NCI-H460 (cell line): Measurements from ENCODE around the gene CCDC186. TPM values are rescaled to one million over a fixed set of nuclear protein-coding genes. Genes with fewer than 3 reads are reported as not detected.

Experiments
- DNase-seq: peaks from one replicate; pipeline ENCODE4 v3.0.0-alpha.2; 2016; ENCODE audit warnings: low read depth; ENCODE audit errors: extremely low read depth
- small RNA-seq, 2 experiments: library from RNA; depleted of rRNA; stranded (forward); fragments of <200 nt; gene quantifications; one replicate each; pipeline ENCODE3, GENCODE V24; 2014
- total RNA-seq: library from RNA; depleted of rRNA; stranded (reverse); fragments of >200 nt; shearing (Covaris generic); gene quantifications from 2 replicates; pipeline ENCODE4 v1.2.3, GENCODE V29; 2014; rRNA removed

CCDC186 gene
- total RNA-seq, 1 experiment from 2014 or later, result 10.1 TPM

DNA sequence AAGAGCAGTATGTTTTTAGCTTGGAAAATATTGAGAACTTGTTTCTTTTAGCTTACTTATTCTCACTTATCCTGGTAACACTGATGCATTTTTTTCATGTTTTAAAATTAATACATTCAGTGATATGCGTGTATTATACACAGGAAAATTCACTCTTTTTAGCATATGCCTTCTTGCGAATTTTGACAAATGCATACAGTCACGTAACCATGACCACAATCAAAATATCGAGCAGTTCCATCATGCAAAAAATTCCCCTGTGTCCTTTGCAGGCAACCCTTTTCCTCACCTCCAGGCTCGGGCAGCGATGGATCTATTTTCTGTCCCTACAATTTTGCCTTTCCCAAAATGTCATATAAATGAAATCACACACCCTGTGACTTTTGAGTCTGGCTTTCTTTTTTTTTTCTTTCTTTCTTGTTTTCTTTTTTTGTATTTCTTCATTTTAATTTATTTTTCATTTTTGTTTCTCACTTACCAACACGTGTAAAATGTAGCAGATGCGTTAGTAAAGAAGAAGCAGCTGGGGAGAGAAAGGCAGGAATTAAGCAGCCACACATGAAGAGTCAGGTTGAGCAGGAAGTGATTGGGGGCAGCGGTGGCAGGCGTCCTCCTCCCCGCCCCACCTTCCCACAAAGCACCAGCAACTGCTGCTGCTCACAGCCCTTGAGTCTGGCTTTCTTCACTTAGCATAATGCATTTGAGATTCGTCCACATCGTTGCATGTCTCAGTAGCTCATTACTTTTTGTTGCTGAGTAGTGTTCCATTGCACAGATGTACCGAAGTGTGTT lies 100.4 kb downstream of the CCDC186 start:
- DNase-seq, result no peak

DNA sequence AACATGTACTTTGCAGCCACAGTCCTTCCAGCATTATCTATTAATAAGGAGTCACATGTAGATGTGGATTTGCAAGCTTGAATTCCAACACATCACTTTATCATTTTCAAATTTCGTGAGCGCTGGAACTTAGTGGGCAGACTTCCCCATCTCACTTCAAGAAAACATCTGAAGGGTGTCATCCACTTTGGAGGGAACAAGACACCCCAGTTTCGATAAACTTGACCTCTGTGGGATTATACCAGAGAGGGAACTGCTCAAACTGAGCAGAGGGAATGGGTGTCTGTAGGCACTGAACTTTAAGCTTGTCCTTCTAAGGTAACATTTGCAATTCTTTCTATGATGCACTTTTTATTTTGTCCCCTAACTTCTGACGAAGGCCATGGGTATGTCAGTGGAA lies 102.8 kb downstream of the CCDC186 start:
- DNase-seq, result no peak

Small RNA genes within 50 kb of the gene (small RNA-seq; reads per million reads assigned to genes)
- 0 reads per million in 2 experiments for gene RF02277
- gene RNU6-709P, result 0 reads per million in 2 experiments

Other genes starting within 250 kb of the CCDC186 start
- gene ADRB1, start 130.3 kb downstream of the CCDC186 start, total RNA-seq, result 2.4 and 2.6 TPM in 2 replicates
- not detected in 2 replicates for gene TDRD1, start 5.2 kb upstream of the CCDC186 start, total RNA-seq
- gene VWA2, start 65.1 kb upstream of the CCDC186 start, total RNA-seq, result not detected in 2 replicates
- 0.06 TPM in 1 of 2 replicates, not detected in the other for gene AFAP1L2, start 230.3 kb upstream of the CCDC186 start, total RNA-seq